ENCODE results near the gene TBX2.
"Not testable (repeated sequence)": the region's sequence is repeated elsewhere in the genome, so short reads cannot be mapped to it uniquely, and the experiment has no call there.

The TBX2 gene

GRCh38 chr17:61399131-61400065 is at the start of gene TBX2:
Gene TBX2, plus strand, starts transcription at chr17:61399843. Its CDS starts 334 bp downstream, at chr17:61400177.
- in situ Hi-C loops (cut with HindIII; ENCODE audit: low sequenced_read_pairs): no loop called here

DNA sequence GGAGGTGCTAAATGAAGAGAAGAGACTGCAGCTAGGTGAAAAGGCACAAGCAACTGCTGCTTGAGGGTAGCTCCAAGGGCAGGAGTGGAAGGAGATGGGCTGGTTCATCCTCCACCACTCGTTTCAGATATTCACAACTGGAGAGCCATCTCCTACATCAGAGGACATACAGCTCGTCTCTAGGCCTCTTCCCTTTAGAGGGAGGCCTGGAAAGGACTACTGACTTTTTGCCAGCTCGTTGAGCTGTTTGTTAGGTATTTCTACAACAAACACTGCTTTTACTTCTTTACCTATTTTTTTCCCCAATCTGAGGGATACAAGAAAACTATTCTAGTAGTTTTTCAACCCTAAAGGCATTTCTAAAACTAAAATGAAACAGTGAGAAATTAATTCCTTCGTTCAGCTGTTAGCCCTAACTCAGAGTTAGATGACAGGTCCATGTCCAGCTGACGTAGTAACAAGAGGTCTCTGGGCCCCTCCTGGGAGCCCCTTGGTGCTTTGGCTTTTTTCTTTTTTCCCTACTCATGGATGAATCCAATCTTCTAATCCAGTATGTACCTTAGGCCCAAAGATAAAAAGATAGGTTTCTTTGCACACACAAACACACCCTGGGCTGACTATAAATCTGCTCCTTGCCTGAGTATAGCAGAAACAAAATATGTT is 47.8 kb upstream of the TBX2 start:
- in situ Hi-C loops (cut with HindIII; ENCODE audit: low sequenced_read_pairs): no loop called here

- in situ Hi-C loops (cut with HindIII; ENCODE audit: low sequenced_read_pairs): no loop called here
Measured at GRCh38 chr17:61352408-61352770, 47.3 kb upstream of the TBX2 start.

DNA sequence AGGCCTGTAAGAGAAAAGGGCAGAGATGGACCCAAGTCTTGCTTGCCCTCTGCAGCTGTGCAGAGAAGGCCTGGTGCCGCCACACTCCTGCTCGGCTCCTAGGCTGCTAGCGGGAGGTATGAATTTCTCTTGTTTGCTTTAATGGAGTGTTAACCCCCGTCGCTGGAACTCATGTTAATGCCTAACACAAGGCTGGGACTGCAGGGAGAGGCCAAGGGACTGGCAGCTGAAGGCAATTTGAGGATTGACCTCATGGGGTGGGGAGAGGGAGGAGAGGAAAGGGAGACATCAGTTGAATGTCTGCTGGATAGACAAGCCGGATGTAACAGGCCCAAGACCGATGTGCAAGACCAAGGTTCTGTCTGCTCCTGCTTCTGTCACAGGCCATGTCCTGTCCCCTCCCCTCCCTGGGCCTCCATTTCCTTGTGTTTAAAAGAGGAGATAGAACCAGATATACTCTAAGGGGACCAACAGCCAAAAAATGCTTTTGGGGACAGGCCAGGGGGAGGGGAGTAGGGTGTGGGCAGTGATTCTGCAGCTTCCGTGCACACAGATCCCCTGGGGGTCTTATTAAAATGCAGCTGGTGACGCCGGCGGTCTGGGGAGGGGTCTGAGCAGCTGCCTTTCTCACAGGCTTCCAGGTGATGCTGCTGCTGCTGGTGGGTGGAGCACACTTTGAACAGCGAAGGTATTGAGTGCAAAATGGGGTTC is 46.7 kb upstream of the TBX2 start:
- in situ Hi-C loops (cut with HindIII; ENCODE audit: low sequenced_read_pairs): no loop called here

DNA sequence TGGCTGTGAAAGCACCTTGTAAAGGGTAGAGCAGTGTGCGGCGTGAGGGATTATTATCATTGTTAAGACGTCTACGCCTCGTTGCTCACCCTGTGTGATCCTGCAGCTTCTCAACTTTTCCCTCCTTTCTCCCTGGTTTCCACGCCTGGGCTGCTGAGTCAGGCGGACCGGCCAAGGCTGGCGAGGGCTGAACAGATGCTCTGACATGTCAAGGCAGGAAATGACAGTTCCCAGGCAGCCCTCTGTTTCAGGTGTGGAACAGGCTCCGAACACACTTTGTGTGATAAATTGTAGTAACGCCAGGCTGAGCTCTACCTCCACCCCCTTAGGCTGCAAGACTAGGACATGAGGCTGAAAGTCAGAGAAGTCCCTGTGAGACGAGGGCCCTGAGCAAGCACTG is 46.0 kb upstream of the TBX2 start:
- in situ Hi-C loops (cut with HindIII; ENCODE audit: low sequenced_read_pairs): no loop called here

- in situ Hi-C loops (cut with HindIII; ENCODE audit: low sequenced_read_pairs): no loop called here
Measured at GRCh38 chr17:61354895-61355874, 44.5 kb upstream of the TBX2 start.

GRCh38 chr17:61357061-61357460 is 42.6 kb upstream of the TBX2 start:
- in situ Hi-C loops (cut with HindIII; ENCODE audit: low sequenced_read_pairs): not testable (repeated sequence)

DNA sequence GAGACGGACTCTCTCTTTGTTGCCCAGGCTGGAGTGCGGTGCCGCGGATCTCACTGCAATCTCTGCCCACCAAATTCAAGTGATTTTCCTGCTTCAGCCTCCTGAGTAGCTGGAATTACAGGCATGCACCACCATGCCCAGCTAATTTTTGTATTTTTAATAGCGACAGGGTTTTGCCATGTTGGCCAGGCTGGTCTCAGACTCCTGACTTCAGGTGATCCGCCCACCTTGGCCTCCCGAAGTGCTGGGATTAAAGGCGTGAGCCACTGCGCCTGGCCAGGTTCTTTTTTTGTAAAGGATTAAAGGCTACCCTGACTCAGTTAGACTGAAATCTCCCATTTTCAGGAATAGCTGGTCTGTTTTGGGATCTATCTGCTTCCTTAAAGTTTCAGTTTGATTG is 40.1 kb upstream of the TBX2 start:
- in situ Hi-C loops (cut with HindIII; ENCODE audit: low sequenced_read_pairs): not testable (repeated sequence)

DNA sequence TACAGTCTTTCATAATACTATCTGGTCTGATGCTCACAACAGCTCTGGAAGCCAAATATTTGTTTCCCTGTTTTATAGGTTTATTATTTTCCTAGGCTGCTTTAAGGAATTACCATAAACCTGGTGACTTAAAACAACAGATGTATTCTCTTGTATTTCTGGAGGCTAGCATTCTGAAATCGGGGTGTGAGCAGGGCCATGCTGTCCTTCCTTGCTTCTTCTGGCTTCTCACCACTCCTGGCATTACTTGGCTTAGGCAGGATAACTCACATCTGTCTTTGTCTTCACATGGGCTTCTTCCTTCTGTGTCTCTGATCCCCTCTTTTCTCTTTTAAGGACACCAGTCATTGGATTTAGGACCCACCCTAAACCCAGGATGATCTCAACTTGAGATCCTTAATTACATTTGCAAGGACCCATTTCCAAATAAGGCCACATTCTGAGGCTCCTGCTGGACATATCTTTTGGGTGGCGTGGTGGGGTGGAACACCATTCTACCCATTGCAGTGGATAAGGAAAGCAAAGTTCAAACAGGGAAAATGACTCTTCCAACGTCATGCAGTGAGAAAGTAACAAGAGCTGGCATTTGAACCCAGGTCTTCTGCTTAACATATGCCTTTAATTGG is 39.2 kb upstream of the TBX2 start:
- in situ Hi-C loops (cut with HindIII; ENCODE audit: low sequenced_read_pairs): loop anchor here (10.0 kb wide), 1 partner anchor 116 kb away; no protein-coding TSS in a partner anchor

- in situ Hi-C loops (cut with HindIII; ENCODE audit: low sequenced_read_pairs): loop anchor here (10.0 kb wide), 1 partner anchor 116 kb away; no protein-coding TSS in a partner anchor
Measured at GRCh38 chr17:61361084-61361483, 38.6 kb upstream of the TBX2 start.

GRCh38 chr17:61362396-61362795 is 37.2 kb upstream of the TBX2 start:
- in situ Hi-C loops (cut with HindIII; ENCODE audit: low sequenced_read_pairs): loop anchor here (10.0 kb wide), 1 partner anchor 118 kb away; no protein-coding TSS in a partner anchor

DNA sequence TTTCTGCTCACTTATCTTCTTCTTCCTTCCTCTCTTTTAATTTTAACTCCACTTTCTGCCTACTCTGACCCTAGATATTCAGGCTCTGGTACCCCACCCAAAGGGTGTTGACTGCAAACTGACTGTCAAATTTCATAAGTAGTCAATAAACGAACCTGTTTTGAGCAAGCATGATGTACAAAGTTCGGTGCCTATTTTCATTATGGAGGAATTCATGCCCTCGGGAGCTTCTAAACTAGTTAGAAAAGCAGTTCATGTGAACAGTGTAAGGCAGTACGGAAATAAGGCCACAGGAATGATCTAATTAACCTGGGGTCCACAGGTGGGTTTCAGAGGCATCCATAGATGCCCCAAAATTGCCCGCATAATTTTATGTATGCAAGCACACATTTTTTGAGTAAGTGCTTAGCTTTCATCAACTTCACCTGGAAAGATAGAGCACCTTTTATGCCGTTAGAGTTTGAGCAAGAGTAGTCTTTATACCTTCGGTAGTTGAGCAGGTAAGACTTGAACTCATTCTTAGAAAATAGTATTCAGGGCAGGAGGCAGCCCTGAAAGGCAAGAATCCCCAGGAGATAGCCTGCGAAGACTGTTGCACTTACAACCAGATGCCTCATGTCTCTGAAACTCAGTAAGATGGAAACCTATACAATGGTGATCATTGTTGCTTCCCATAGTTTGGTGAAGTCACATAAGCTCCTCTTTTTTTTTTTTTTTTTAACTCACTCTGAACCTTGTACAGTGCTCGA is 36.6 kb upstream of the TBX2 start:
- in situ Hi-C loops (cut with HindIII; ENCODE audit: low sequenced_read_pairs): loop anchor here (10.0 kb wide), 1 partner anchor 118 kb away; no protein-coding TSS in a partner anchor

- in situ Hi-C loops (cut with HindIII; ENCODE audit: low sequenced_read_pairs): loop anchor here (10.0 kb wide), 1 partner anchor 119 kb away; no protein-coding TSS in a partner anchor
Measured at GRCh38 chr17:61363601-61364462, 35.8 kb upstream of the TBX2 start.

GRCh38 chr17:61364463-61364846 is 35.2 kb upstream of the TBX2 start:
- in situ Hi-C loops (cut with HindIII; ENCODE audit: low sequenced_read_pairs): loop anchor here (10.0 kb wide), 1 partner anchor 120 kb away; no protein-coding TSS in a partner anchor

DNA sequence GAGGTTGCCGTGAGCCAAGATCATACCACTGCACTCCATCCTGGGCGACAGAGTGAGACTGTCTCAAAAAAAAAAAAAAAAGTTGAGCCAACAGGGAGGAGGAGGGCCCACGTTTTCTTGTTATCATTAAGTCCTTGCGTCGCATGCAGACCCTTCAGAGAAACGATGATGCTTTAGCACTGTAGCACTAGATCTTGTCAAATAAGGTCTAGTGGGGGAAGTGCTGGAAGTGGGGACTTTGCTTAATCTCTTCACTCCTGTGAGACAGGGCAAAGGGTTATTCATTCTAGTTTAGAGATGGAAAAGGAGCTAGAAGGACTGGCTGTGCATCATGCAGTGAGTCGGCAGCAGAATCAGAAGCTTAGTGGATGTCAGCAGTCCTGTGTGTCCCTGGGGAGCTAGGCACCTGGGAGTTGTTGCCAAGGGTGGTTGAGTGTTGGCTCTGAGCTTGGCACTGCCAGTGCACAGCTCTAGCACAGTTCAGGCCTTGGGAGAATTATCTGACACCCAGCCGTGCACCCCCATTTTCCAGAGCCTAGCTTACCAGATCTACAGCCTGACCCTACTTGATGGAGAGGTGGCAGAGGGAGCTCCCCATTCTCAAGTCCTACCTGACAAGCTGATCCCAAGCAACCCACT is 33.4 kb upstream of the TBX2 start:
- in situ Hi-C loops (cut with HindIII; ENCODE audit: low sequenced_read_pairs): loop anchor here (10.0 kb wide), 1 partner anchor 121 kb away; no protein-coding TSS in a partner anchor

DNA sequence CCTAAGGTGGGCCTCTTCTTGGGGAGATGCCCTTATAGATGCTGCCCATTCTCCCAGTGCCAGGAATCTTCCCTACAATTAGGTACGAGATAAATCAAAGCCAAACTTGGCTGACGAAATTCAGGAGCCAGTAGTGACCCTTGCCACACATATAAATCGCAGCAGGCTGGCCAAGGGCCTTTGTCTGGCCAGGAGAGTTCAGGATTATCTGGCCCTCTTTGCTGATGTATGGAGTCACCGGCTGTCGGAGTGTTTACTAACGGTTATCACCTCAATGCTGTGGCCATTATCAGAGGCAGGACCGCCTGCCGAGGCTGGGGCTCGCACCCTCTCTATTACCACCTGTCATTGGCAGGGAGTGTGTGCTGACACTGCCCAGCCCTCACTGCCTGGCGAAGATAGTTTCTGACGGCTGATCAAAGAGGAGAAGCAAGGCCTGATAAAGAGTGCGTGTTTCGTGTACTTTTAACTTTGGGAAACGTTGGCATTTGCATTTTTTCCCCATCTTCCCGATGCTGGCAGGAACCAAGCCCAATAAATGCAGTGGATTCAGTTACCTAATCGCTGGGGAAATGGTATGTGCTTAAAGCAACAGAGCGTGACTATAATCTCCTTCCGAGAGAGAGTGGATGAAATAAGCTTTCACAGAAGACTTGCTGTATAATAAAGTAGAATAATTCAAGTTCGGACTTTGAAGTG is 32.8 kb upstream of the TBX2 start:
- in situ Hi-C loops (cut with HindIII; ENCODE audit: low sequenced_read_pairs): loop anchor here (10.0 kb wide), 1 partner anchor 122 kb away; no protein-coding TSS in a partner anchor
